HCT116 (cell line): Measurements from ENCODE around the gene SENP8. TPM values are rescaled to one million over a fixed set of nuclear protein-coding genes. Genes with fewer than 3 reads are reported as not detected.

Source experiments
- ATAC-seq: fragments of 200-7000 bp; cut with Tn5 transposase; 2 replicates; pipeline ENCODE4 v1.9.1; 2020; ENCODE audit warnings: mild to moderate bottlenecking, moderate library complexity
- BruUV-seq: library from RNA; stranded (reverse); fragments of 400-500 nt; replicated peaks from 2 replicates; lab custom pipeline; 2021; lab: Mats Ljungman, UMichigan
- CTCF ChIA-PET: fragments of 300-600 bp; sonication (Branson Sonifier 250); formaldehyde crosslinking; loops from one replicate; lab custom pipeline; 2021; ENCODE audit warnings: antibody characterized with exemption; lab: Charles Lee
- POLR2A ChIA-PET: fragments of 300-600, 350-600 bp; sonication (Branson Sonifier 250); formaldehyde crosslinking; loops from one replicate; lab custom pipeline; 2021; ENCODE audit warnings: antibody characterized with exemption; lab: Charles Lee
- RAD21 ChIA-PET, 2 experiments: fragments of 300-600 bp; sonication (Branson Sonifier 250); formaldehyde crosslinking; loops; one replicate each; lab custom pipeline; 2023; ENCODE audit warnings: low total read pairs in 2 of 2; ENCODE audit not compliant: uncharacterized antibody in 2 of 2, unreplicated experiment in 2 of 2, low non-redundant PET in 1 of 2; lab: Charles Lee
- DNase-seq: peaks from one replicate; pipeline ENCODE4 v3.0.0-alpha.2; 2010; ENCODE audit warnings: low read depth, low spot score
- H2AFZ ChIP-seq: fragments of 200-600 bp; shearing (Covaris generic), sonication (generic); 2 replicates; pipeline ENCODE4 v1.6.1; 2017; ENCODE audit warnings: low read depth, mixed run types, mixed read lengths, antibody characterized with exemption, low read length; ENCODE audit not compliant: poor library complexity, severe bottlenecking
- H3K27ac ChIP-seq: 2 replicates; pipeline ENCODE4 v1.5.1; 2012; ENCODE audit warnings: low read depth, low read length
- H3K27me3 ChIP-seq: fragments of 200-600 bp; sonication (generic); 2 replicates; pipeline ENCODE4 v1.6.1; 2016; ENCODE audit warnings: mixed run types, low read length, mixed read lengths; ENCODE audit not compliant: insufficient read depth
- H3K36me3 ChIP-seq, 2 experiments: fragments of 200-500 bp in 1 of 2; fragments of 200-600 bp in 1 of 2; sonication (Bioruptor generic) in 1 of 2; sonication (generic) in 1 of 2; 2 replicates each; pipeline versions ENCODE4 v1.5.1 to v1.6.1; 2014 to 2016; ENCODE audit warnings: low read length in 2 of 2, inconsistent platforms in 1 of 2, mixed read lengths in 1 of 2, mixed run types in 1 of 2; ENCODE audit not compliant: insufficient read depth in 2 of 2, control insufficient read depth in 1 of 2
- H3K4me1 ChIP-seq, 2 experiments: fragments of 200-600 bp in 1 of 2; sonication (generic) in 1 of 2; 2 replicates each; pipeline versions ENCODE4 v1.5.1 to v1.6.1; 2012 to 2017; ENCODE audit warnings: low read length in 2 of 2, inconsistent platforms in 1 of 2, mild to moderate bottlenecking in 1 of 2, mixed read lengths in 1 of 2, mixed run types in 1 of 2, moderate library complexity in 1 of 2; ENCODE audit not compliant: insufficient read depth in 2 of 2, control insufficient read depth in 1 of 2
- H3K4me2 ChIP-seq: fragments of 200-600 bp; sonication (generic); 2 replicates; pipeline ENCODE4 v1.6.1; 2017; ENCODE audit warnings: mixed run types, low read length, mixed read lengths
- H3K4me3 ChIP-seq, 2 experiments: fragments of 200-600 bp in 1 of 2; sonication (generic) in 1 of 2; replicated peaks in 1 of 2; 2 replicates each; pipeline ENCODE4 v1.5.1; 2011 to 2016; ENCODE audit warnings: low read length in 2 of 2, control low read depth in 1 of 2, low read depth in 1 of 2, mild to moderate bottlenecking in 1 of 2, mixed read lengths in 1 of 2, mixed run types in 1 of 2
- H3K79me2 ChIP-seq: fragments of 200-600 bp; sonication (generic); 2 replicates; pipeline ENCODE4 v1.6.1; 2017; ENCODE audit warnings: mild to moderate bottlenecking, mixed run types, low read length, moderate library complexity, mixed read lengths; ENCODE audit not compliant: insufficient read depth
- H3K9ac ChIP-seq: fragments of 200-600 bp; sonication (generic); 2 replicates; pipeline ENCODE4 v1.6.1; 2016; ENCODE audit warnings: low read length, mixed read lengths
- H3K9me2 ChIP-seq: fragments of 200-600 bp; sonication (generic), shearing (Covaris generic); 2 replicates; pipeline ENCODE4 v1.6.1; 2017; ENCODE audit warnings: mixed run types, mild to moderate bottlenecking, moderate library complexity; ENCODE audit not compliant: insufficient read depth
- H3K9me3 ChIP-seq, 2 experiments: fragments of 200-500 bp in 1 of 2; fragments of 200-600 bp in 1 of 2; sonication (Bioruptor generic) in 1 of 2; sonication (generic) in 1 of 2; 2 replicates each; pipeline ENCODE4 v1.6.1; 2014 to 2017; ENCODE audit warnings: low read length in 2 of 2, mixed read lengths in 2 of 2, inconsistent platforms in 1 of 2, low read depth in 1 of 2, mild to moderate bottlenecking in 1 of 2, mixed run types in 1 of 2, moderate library complexity in 1 of 2; ENCODE audit not compliant: control insufficient read depth in 1 of 2, insufficient read depth in 1 of 2
- H4K20me1 ChIP-seq: fragments of 200-600 bp; sonication (generic), shearing (Covaris generic); 2 replicates; pipeline ENCODE4 v1.6.1; 2017; ENCODE audit warnings: mixed run types, mild to moderate bottlenecking, moderate library complexity; ENCODE audit not compliant: insufficient read depth
- ATF3 ChIP-seq: IDR thresholded peaks from 2 replicates; pipeline ENCODE4 v1.6.1; 2012
- CBX3 ChIP-seq: IDR thresholded peaks from 2 replicates; pipeline ENCODE4 v1.6.1; 2012; ENCODE audit warnings: low read depth
- CEBPB ChIP-seq: IDR thresholded peaks from 2 replicates; pipeline ENCODE4 v1.6.1; 2012; ENCODE audit warnings: low read depth
- CTCF ChIP-seq, 3 experiments: fragments of 200-600 bp in 1 of 3; sonication (generic) in 1 of 3; IDR thresholded peaks in 2 of 3; conservative IDR thresholded peaks in 1 of 3; 2 replicates each; pipeline ENCODE4 v1.5.1; 2012 to 2017; ENCODE audit warnings: low read depth in 2 of 3, low read length in 2 of 3, antibody characterized with exemption in 1 of 3, borderline replicate concordance in 1 of 3, control low read depth in 1 of 3, mild to moderate bottlenecking in 1 of 3, mixed read lengths in 1 of 3, mixed run types in 1 of 3, moderate library complexity in 1 of 3; ENCODE audit not compliant: insufficient read depth in 1 of 3
- EZH2 ChIP-seq: fragments of 200-600 bp; sonication (generic); IDR thresholded peaks from 2 replicates; pipeline ENCODE4 v1.6.1; 2017; ENCODE audit warnings: antibody characterized with exemption, mixed run types
- EZH2phosphoT487 ChIP-seq: fragments of 200-600 bp; IDR thresholded peaks from 2 replicates; pipeline ENCODE4 v1.6.1; 2018; ENCODE audit warnings: antibody characterized with exemption, borderline replicate concordance
- JUND ChIP-seq: IDR thresholded peaks from 2 replicates; pipeline ENCODE4 v1.6.1; 2012
- MAX ChIP-seq: IDR thresholded peaks from 2 replicates; pipeline ENCODE4 v1.6.1; 2012
- POLR2A ChIP-seq: IDR thresholded peaks from 2 replicates; pipeline ENCODE4 v1.7.0; 2011; ENCODE audit warnings: borderline replicate concordance; ENCODE audit not compliant: insufficient read depth, insufficient read length; ENCODE audit errors: extremely low read depth
- POLR2AphosphoS5 ChIP-seq: IDR thresholded peaks from 2 replicates; pipeline ENCODE4 v1.6.1; 2011; ENCODE audit warnings: mild to moderate bottlenecking, low read depth, low read length, moderate library complexity
- RAD21 ChIP-seq: IDR thresholded peaks from 2 replicates; pipeline ENCODE4 v1.6.1; 2012; ENCODE audit warnings: low read depth, mild to moderate bottlenecking
- REST ChIP-seq: IDR thresholded peaks from 2 replicates; pipeline ENCODE4 v1.6.1; 2012; ENCODE audit warnings: low read depth
- SIN3A ChIP-seq: IDR thresholded peaks from 2 replicates; pipeline ENCODE4 v1.6.1; 2012; ENCODE audit warnings: low read depth
- ZBTB33 ChIP-seq: IDR thresholded peaks from 2 replicates; pipeline ENCODE4 v1.6.1; 2011; ENCODE audit warnings: mild to moderate bottlenecking, low read length, moderate library complexity; ENCODE audit not compliant: insufficient replicate concordance; ENCODE audit errors: extremely low read depth
- intact Hi-C: fragments of 100-400 bp; cut with micrococcal nuclease; formaldehyde crosslinking; loops from 2 replicates; pipeline ENCODE4 v1.10.0; 2022
- total RNA-seq: library from RNA; stranded (reverse); gene quantifications from one replicate; pipeline ENCODE4 v1.2.1, GENCODE V29; 2021; ENCODE audit not compliant: unreplicated experiment

The SENP8 gene
- total RNA-seq, 1 experiment from 2014 or later: 3.8 TPM

- Histone ChIP-seq H3K4me1 (no peaks in the 10 kb centered on the region), H3K9me3 (no peaks in the 10 kb centered on the region), H3K9ac (no peak overlapping the region), H3K27me3 (no peaks in the 10 kb centered on the region), H3K36me3 (no peaks in the 10 kb centered on the region), H3K79me2 (no peaks in the 10 kb centered on the region), H3K27ac (no peak overlapping the region), H4K20me1 (no peaks in the 10 kb centered on the region), H2AFZ (no peak overlapping the region), H3K4me2 (no peak overlapping the region), H3K9me2 (no peaks in the 10 kb centered on the region), H3K4me3 (no peak overlapping the region)
- ChIA-PET RAD21 (no interaction called here), CTCF (no interaction called here), POLR2A (no interaction called here)
- no peak for TF ChIP-seq MAX
- no peak for TF ChIP-seq EZH2
- no peak for TF ChIP-seq CBX3
- TF ChIP-seq POLR2AphosphoS5: no peak
- TF ChIP-seq ATF3: no peak
- TF ChIP-seq POLR2A: no peak
- TF ChIP-seq CEBPB: no peak
- TF ChIP-seq SIN3A: no peak
- no peak for TF ChIP-seq JUND
- no peak for TF ChIP-seq EZH2phosphoT487
- BruUV-seq: no TSS peak
- DNase-seq: no peak
- no peak for ATAC-seq
- intact Hi-C loops: no loop called here
These were observed 44.4 kb downstream of the SENP8 start for GRCh38 chr15:72162569-72162968.

- no peaks in the 10 kb centered on the region for H3K9me2 ChIP-seq
- ATAC-seq (no peak), DNase-seq (no peak)
- H3K9ac ChIP-seq: no peak overlapping the region
- CTCF ChIA-PET: no interaction called here
- no peak overlapping the region for H3K27ac ChIP-seq
- intact Hi-C loops: no loop called here
- no peaks in the 10 kb centered on the region for H3K79me2 ChIP-seq
- no peaks in the 10 kb centered on the region for H3K4me1 ChIP-seq
- RAD21 ChIA-PET: interaction anchor here in 1 of 2 experiments (0.6 kb wide), 1 partner anchor 420 kb away, joined by 4 read pairs; no protein-coding TSS in a partner anchor
- H3K9me3 ChIP-seq: no peaks in the 10 kb centered on the region
- H3K36me3 ChIP-seq: no peaks in the 10 kb centered on the region
- H3K4me2 ChIP-seq: no peak overlapping the region
- H3K27me3 ChIP-seq: no peaks in the 10 kb centered on the region
- BruUV-seq: no TSS peak
- no peaks in the 10 kb centered on the region for H4K20me1 ChIP-seq
- POLR2A ChIA-PET: no interaction called here
- no peak overlapping the region for H2AFZ ChIP-seq
- H3K4me3 ChIP-seq: no peak overlapping the region
- TF ChIP-seq REST (no peak), RAD21 (no peak), EZH2phosphoT487 (no peak), ZBTB33 (no peak), CTCF (IDR thresholded peaks at IDR 0.05 in 2 of 3, conservative IDR thresholded peaks at IDR 0.05 in 1 of 3; ENCODE audit: borderline replicate concordance in 1 of 3, insufficient read depth in 1 of 3, low read depth in 2 of 3, low read length in 2 of 3) (no peak)
These were observed 45.5 kb downstream of the SENP8 start for GRCh38 chr15:72163719-72164118.
